ENCODE data around the gene CETP.

CETP gene

GRCh38 chr16:57013902-57014301, 52.2 kb downstream of the CETP start:
- DNase-seq, result no peak
- Histone ChIP-seq H3K27me3 (no peaks in the 10 kb centered on the region), H3K9me3 (no peaks in the 10 kb centered on the region), H3K4me3 (no peak overlapping the region), H3K36me3 (peaks cover 0 to 11% (median 9%) of the 10 kb centered on the region in 3 donors), H3K4me1 (no peaks in the 10 kb centered on the region), H3K27ac (no peak overlapping the region)
- no peak for TF ChIP-seq CTCF (IDR thresholded peaks at IDR 0.05)
- intact Hi-C loops (cut with DNase I; ENCODE audit: low total_unique reads), result no loop called here

GRCh38 chr16:57016301-57016700, 54.6 kb downstream of the CETP start:
- no peaks in the 10 kb centered on the region for H3K27me3 ChIP-seq
- no peaks in the 10 kb centered on the region for H3K4me1 ChIP-seq
- H3K9me3 ChIP-seq, result no peaks in the 10 kb centered on the region
- H3K27ac ChIP-seq, result no peak overlapping the region
- TF ChIP-seq CTCF (IDR thresholded peaks at IDR 0.05), result no peak
- H3K36me3 ChIP-seq, result peaks cover 11 to 30% (median 23%) of the 10 kb centered on the region in 3 donors
- no peak for DNase-seq
- no peak overlapping the region for H3K4me3 ChIP-seq
- intact Hi-C loops (cut with DNase I; ENCODE audit: low total_unique reads), result no loop called here

- no peaks in the 10 kb centered on the region for H3K27me3 ChIP-seq
These were observed 55.1 kb downstream of the CETP start for GRCh38 chr16:57016831-57017230.

DNA sequence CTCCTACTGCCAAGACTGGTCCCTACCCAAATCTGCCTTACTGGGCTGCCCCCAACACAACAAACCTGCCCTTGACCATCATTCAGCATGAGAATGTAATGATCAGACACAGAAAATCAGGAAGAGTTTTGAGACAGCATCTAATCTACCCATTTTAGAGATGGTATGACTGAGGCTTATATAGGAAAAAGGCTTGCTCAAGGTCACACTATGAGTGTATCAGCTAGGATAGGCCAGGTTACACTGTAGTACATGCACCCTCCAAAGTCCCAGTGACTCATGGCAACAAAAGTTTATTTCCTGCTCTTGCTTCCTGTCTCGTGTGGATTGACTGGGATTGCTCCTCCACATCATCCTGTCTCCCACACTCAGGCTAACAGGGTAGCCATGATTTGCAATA, 55.5 kb downstream of the CETP start:
- Histone ChIP-seq H3K27ac (no peak overlapping the region), H3K9me3 (no peaks in the 10 kb centered on the region), H3K36me3 (peaks cover 20 to 39% (median 32%) of the 10 kb centered on the region in 3 donors), H3K4me3 (no peak overlapping the region), H3K4me1 (no peaks in the 10 kb centered on the region), H3K27me3 (no peaks in the 10 kb centered on the region)
- no peak for TF ChIP-seq CTCF (IDR thresholded peaks at IDR 0.05)
- intact Hi-C loops (cut with DNase I; ENCODE audit: low total_unique reads), result no loop called here
- no peak for DNase-seq

More at GRCh38 chr16:57016831-57017230, 55.1 kb downstream of the CETP start:
- Histone ChIP-seq H3K4me3 (no peak overlapping the region), H3K36me3 (peaks cover 16 to 35% (median 28%) of the 10 kb centered on the region in 3 donors), H3K9me3 (no peaks in the 10 kb centered on the region), H3K4me1 (no peaks in the 10 kb centered on the region), H3K27ac (no peak overlapping the region)
- TF ChIP-seq CTCF (IDR thresholded peaks at IDR 0.05), result no peak
- intact Hi-C loops (cut with DNase I; ENCODE audit: low total_unique reads), result no loop called here
- no peak for DNase-seq

DNA sequence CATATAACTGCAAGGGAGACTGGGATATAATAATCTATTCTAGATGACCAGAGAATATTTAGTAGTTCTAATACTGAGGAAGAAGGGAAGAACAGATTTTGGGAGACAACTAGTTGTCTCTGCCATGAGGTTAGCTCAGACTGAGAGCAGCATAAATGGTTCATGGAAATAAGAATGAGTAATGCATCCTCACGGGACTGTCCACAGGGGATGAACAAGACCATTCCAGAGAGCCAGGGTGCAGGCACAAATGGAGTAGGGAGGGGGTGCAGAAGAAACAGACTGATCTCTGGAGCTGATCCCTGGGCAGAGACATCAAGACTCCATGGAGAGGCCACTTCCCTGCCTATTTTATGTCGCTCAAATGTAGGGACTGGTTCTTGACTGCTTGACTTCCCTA, 58.0 kb downstream of the CETP start:
- intact Hi-C loops (cut with DNase I; ENCODE audit: low total_unique reads), result no loop called here
- no peaks in the 10 kb centered on the region for H3K27me3 ChIP-seq
- H3K27ac ChIP-seq, result no peak overlapping the region
- H3K36me3 ChIP-seq, result peaks cover 27 to 47% (median 44%) of the 10 kb centered on the region in 3 donors
- H3K4me1 ChIP-seq, result no peaks in the 10 kb centered on the region
- H3K9me3 ChIP-seq, result no peaks in the 10 kb centered on the region
- no peak for TF ChIP-seq CTCF (IDR thresholded peaks at IDR 0.05)
- no peak overlapping the region for H3K4me3 ChIP-seq
- DNase-seq, result no peak

DNA sequence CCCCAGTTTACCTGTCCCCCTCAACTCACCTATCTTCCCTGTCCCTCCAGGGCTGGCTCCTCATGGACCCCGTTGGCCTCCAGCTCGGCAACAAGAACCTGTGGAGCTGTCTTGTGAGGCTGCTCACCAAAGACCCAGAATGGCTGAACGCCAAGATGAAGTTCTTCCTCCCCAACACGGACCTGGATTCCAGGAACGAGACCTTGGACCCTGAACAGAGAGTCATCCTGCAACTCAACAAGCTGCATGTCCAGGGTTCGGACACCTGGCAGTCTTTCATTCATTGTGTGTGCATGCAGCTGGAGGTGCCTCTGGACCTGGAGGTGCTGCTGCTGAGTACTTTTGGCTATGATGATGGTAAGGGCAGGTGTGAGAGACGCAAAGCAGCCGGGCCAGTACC, 58.9 kb downstream of the CETP start:
- Histone ChIP-seq H3K27ac (no peak overlapping the region), H3K4me1 (no peaks in the 10 kb centered on the region), H3K9me3 (no peaks in the 10 kb centered on the region), H3K4me3 (no peak overlapping the region), H3K27me3 (no peaks in the 10 kb centered on the region), H3K36me3 (peaks cover 34 to 54% (median 44%) of the 10 kb centered on the region in 3 donors)
- no peak for DNase-seq
- TF ChIP-seq CTCF (IDR thresholded peaks at IDR 0.05), result no peak
- intact Hi-C loops (cut with DNase I; ENCODE audit: low total_unique reads), result no loop called here
